ENCODE measurements around the gene GPR137B.

DNA sequence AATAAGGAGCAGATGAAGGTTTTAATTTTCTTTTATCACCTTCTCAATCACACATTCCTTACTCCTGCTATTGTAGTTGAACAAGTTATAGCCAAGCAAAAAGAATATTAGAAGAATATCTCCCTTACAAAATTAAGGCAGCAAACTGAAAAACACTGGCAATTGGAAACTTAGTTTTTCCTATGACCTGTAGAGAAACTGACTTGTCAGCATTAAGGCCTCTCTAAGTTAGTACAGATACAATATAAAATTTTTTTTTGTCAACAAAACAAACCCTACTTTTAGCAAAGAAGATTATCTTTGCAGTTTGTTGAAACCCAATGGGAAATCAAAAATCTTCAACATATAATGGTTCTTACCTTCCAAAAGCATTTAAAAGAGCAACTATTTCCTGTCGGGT, 78.1 kb downstream of the GPR137B start:
- no peak for TF ChIP-seq POLR2A (IDR thresholded peaks at IDR 0.05; ENCODE audit: low read depth, low read length)
- no peak for TF ChIP-seq POLR2AphosphoS5 (IDR thresholded peaks at IDR 0.05; ENCODE audit: low read depth, low read length)
